RKO (cell line): ENCODE measurements around the gene XYLT2.
A peak's percentile ranks its signal among the peaks of the same experiment; 100 is the strongest.

Source experiments
- DNase-seq: peaks from one replicate; pipeline ENCODE4 v3.0.0-alpha.2; 2016; ENCODE audit warnings: low spot score

Gene XYLT2

DNA sequence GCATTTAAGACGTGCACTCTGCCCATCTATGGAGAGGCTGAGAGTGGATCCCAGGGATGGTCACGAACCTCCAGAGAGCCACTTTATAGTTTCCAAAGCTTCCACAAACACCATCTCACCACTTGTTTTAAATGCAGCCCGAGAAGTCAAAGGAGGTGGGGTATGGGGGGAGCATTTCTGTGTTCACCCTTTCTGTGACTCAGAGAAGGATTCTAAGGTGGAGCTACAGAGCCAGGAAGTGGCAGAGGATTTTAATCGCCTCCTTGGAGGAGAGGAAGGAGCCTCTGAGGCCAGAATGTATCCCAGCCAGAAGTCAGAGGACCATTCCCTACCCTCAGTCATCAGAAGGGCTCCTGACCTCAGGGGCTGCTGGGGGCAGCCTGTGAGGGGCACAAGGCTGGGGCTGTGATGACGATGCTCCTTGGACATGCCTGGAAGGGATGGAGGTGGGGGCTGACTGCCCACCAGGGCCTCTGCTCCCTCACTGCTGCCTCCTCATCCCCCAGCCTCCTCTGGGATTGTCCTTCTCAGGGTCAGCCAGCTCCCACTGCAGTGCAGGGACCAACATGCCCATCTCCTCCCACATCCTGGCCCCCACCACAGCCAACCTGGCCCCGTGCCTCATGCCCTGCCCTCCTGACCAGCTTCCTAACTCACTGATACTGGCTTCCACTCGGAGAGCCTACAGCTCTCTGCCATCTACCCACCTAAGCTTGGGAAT lies 2.8 kb downstream of the XYLT2 start:
- no peak for DNase-seq

DNA sequence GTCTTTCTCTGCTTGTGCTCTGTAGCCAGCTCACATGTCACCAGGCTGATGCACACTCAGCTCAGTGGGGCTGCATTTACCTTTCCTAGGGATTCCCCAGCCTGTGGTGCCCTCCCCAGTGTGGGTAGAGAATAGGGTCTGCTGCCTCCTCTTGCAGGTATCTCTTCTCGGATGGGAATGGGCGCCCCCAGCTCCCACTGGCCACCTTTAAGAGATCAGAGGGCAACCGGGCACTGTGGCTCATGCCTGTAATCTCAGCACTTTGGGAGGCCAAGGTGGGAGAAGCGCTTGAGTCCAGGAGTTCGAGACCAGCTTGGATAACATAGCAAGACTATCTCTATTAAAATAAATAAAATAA lies 3.3 kb downstream of the XYLT2 start:
- DNase-seq, result no peak

GRCh38 chr17:50350733-50351132 lies 4.8 kb downstream of the XYLT2 start:
- no peak for DNase-seq

- DNase-seq, result no peak
These were observed 6.3 kb downstream of the XYLT2 start for GRCh38 chr17:50352072-50352692.

DNA sequence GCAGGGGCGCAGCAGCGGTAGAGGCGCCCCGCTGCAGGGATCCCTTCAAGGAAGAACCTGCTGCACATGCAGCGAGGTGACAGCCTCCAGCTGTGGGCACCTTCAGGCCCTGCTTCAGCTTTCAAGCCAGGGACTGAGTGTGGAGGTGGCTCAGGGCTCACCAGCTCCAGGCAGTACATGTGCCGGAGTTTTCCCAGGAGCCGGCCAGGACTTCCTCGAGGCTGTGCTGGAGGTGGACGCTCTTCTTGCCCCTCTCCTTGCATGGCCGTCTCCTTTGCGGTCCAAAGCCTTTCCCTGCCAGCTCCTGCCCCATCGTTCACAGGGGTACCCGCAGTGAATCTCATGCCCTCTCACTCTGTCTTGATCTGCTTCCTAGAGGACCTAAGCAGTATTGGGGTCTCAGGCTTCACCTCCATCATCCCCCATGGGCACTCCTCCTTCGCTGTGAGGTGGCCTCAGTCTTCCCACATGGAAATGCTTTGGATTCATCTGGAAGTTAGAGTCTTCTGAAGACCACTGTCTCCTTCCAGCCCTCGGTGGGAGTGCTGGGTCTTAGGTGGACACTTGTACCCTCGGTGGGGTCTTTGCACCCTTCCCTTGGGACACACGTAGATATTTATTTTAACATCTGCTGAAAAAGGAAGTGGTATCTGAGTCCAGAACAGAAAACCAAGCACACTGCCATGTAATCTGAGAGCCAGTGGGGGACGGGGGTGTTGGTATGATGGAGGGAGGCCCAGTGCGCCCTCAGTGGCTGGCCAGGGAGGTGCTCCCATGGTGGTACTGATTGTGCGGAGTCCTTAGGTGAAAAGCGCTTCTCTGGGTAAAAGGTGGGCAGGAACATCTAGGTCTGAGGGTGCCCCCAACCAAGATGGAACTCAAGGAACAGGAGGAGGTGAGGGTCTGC lies 7.0 kb downstream of the XYLT2 start:
- no peak for DNase-seq

DNA sequence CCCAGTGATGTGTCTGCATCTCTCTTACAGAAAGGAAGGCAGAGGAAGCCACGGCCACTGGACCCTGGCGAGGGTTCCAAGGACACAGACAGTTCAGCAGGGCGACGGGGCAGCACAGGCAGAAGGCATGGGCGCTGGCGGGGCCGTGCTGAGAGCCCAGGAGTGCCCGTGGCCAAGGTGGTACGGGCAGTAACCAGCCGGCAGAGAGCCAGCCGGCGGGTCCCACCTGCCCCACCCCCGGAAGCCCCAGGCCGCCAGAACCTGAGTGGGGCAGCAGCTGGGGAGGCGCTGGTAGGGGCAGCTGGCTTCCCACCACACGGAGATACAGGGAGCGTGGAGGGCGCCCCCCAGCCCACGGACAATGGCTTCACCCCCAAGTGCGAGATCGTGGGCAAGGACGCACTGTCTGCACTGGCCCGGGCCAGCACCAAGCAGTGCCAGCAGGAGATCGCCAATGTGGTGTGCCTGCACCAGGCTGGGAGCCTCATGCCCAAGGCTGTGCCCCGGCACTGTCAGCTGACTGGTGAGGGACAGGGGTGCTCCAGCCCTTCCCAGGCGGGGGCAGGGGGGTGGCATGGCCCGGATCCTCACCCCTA lies 7.8 kb downstream of the XYLT2 start:
- no peak for DNase-seq

DNA sequence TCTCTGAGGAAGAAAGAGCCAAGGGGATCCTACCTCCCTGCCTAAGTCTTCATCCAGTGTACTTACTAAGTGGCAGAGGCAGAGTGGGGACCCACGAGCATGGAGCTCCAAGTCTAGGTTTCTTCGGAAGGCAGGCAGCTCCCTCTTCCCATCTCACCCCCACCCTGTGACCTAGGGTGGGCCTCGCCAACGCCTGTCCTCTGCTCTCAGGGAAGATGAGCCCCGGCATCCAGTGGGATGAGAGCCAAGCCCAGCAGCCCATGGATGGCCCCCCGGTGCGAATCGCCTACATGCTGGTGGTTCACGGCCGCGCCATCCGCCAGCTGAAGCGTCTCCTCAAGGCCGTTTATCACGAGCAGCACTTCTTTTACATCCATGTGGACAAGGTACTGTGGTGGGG lies 8.3 kb downstream of the XYLT2 start:
- DNase-seq, result no peak

- no peak for DNase-seq
These were observed 8.8 kb downstream of the XYLT2 start for GRCh38 chr17:50354776-50355175.

DNA sequence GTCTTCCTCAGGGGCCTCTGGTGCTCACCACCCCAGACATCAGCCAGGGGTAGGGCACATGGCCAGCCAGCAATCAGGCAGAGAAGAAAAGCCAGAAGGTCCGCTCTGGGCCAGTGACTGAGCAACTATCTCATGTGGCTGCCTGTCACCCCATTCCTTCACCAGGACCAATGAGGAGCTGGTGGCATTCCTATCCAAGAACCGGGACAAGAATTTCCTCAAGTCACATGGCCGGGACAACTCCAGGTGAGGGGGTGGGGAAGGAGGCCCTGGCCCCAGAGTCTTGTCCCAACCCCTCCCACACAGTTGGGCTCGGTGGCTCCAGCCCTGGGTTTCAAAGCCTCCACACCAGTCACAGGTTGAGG lies 9.4 kb downstream of the XYLT2 start:
- no peak for DNase-seq

DNA sequence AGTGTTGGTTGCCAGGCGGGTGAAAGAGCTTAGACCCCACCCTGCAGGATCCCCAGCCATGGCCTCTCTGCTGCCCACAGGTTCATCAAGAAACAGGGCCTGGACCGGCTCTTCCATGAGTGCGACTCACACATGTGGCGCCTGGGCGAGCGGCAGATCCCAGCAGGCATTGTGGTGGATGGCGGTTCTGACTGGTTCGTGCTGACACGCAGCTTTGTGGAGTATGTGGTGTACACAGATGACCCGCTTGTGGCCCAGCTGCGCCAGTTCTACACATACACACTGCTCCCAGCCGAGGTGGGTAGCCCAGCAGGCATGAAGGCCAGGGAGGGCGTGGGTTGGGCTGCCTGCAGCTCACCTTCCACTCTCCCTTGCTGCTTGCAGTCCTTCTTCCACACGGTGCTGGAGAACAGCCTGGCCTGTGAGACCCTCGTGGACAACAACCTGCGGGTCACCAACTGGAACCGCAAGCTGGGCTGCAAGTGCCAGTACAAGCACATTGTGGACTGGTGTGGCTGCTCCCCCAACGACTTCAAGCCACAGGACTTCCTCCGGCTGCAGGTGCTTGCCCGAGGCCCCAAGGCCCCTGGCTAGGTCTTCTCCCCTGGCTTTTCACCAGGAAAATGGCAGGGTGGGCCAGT lies 9.9 kb downstream of the XYLT2 start:
- no peak for DNase-seq

- DNase-seq, result no peak
These were observed 10.5 kb downstream of the XYLT2 start for GRCh38 chr17:50356418-50356817.

- DNase-seq, result no peak
These were observed 11.1 kb downstream of the XYLT2 start for GRCh38 chr17:50356892-50357510.

DNA sequence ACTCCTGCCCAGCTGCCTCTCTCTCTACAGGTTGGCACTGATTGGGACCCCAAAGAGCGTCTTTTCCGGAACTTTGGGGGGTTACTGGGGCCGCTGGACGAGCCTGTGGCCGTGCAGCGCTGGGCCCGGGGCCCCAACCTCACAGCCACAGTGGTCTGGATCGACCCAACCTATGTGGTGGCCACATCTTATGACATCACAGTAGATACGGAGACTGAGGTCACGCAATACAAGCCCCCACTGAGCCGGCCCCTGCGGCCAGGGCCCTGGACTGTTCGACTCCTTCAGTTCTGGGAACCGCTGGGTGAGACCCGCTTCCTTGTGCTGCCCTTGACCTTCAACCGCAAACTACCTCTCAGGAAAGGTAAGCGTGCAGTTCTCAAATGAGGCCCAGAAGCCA lies 12.3 kb downstream of the XYLT2 start:
- DNase-seq, result no peak

GRCh38 chr17:50359005-50359699 lies 13.2 kb downstream of the XYLT2 start:
- no peak for DNase-seq

DNA sequence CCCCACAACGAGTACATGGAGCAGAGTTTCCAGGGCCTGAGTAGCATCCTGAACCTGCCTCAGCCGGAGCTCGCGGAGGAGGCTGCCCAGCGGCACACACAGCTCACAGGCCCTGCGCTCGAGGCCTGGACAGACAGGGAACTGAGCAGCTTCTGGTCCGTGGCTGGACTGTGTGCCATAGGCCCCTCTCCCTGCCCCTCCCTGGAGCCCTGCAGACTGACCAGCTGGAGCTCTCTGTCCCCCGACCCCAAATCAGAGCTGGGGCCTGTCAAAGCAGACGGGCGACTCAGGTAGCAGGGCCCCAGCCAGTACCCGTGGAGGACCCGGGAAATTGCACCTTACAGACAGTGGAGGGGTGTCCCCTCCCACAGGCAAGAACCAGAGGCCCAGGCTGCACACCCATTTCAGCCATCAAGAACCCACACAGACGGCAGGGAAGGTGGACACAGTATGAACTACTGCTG lies 14.1 kb downstream of the XYLT2 start:
- no peak for DNase-seq

DNA sequence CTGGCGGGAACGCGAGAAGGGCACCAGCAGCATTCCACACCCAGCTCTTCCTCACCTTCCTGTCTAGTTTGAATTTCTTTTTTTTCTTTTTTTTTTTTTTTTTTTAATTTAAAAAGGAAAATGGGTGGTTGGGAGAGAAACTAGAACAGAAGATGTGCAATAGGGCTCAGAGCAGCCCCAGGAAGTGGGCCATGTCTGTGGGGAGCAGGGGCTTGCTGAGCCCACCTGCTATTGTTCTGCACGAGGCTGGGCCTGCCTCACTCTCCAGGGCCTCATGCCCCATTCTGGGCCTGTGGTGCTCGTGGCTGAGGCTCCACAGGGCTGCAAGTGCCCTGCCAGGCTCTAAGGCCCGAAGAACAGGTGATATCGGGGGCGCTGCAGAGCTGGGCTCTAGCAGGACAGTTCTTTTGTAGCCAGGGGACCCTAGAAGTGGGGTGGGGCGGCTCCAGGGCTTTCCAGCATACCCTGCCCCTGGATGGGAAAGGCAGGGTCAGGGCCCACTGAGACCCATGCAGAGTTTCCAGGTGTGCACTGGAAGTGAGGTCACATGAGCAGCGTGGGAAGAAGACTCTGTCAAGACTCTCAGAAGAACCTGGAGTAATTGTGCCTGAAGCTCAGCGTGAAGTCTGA lies 14.7 kb downstream of the XYLT2 start:
- DNase-seq, result no peak

GRCh38 chr17:50361561-50362480 lies 15.9 kb downstream of the XYLT2 start:
- peak; percentile 60 for DNase-seq

GRCh38 chr17:50362661-50363060 lies 16.7 kb downstream of the XYLT2 start:
- DNase-seq, result no peak
